Hepatocyte (in vitro differentiated cells): Measurements from ENCODE around the gene RASAL2. TPM values are rescaled to one million over a fixed set of nuclear protein-coding genes. Genes with fewer than 3 reads are reported as not detected.
A peak's percentile ranks its signal among the peaks of the same experiment; 100 is the strongest.

Experiments
- DNase-seq: peaks from one replicate; pipeline ENCODE4 v3.0.0-alpha.2; 2016; ENCODE audit warnings: low spot score
- H2AFZ ChIP-seq: fragments of 200-600 bp; sonication (generic); 2 replicates; pipeline ENCODE4 v1.6.0; 2016; ENCODE audit warnings: antibody characterized with exemption, mild to moderate bottlenecking
- H3K27ac ChIP-seq: fragments of 200-600 bp; sonication (generic); 2 replicates; pipeline ENCODE4 v1.5.1; 2016; ENCODE audit warnings: mild to moderate bottlenecking
- H3K27me3 ChIP-seq: fragments of 200-600 bp; sonication (generic); 2 replicates; pipeline ENCODE4 v1.6.1; 2016
- H3K36me3 ChIP-seq: fragments of 200-600 bp; sonication (generic); replicated peaks from 2 replicates; pipeline ENCODE4 v1.5.1; 2016; ENCODE audit warnings: low read depth; ENCODE audit not compliant: insufficient read depth
- H3K4me1 ChIP-seq: fragments of 200-600 bp; sonication (generic); 2 replicates; pipeline ENCODE4 v1.5.1; 2016; ENCODE audit warnings: mild to moderate bottlenecking, moderate library complexity; ENCODE audit not compliant: insufficient read depth
- H3K4me2 ChIP-seq: fragments of 200-600 bp; sonication (generic); 2 replicates; pipeline ENCODE4 v1.6.0; 2016
- H3K4me3 ChIP-seq: fragments of 200-600 bp; sonication (generic); 2 replicates; pipeline ENCODE4 v1.5.1; 2016; ENCODE audit warnings: mild to moderate bottlenecking
- H3K79me2 ChIP-seq: fragments of 200-600 bp; sonication (generic); 2 replicates; pipeline ENCODE4 v1.6.0; 2017; ENCODE audit warnings: mild to moderate bottlenecking
- H3K9me2 ChIP-seq: fragments of 200-600 bp; sonication (generic); replicated peaks from 2 replicates; pipeline ENCODE4 v1.6.0; 2017; ENCODE audit warnings: mild to moderate bottlenecking; ENCODE audit not compliant: insufficient read depth
- H3K9me3 ChIP-seq: fragments of 200-600 bp; sonication (generic); 2 replicates; pipeline ENCODE4 v1.5.1; 2016; ENCODE audit warnings: low read depth, mild to moderate bottlenecking
- H4K20me1 ChIP-seq: fragments of 200-600 bp; sonication (generic); 2 replicates; pipeline ENCODE4 v1.6.0; 2016; ENCODE audit warnings: mild to moderate bottlenecking; ENCODE audit not compliant: insufficient read depth, poor library complexity, severe bottlenecking
- CTCF ChIP-seq: fragments of 200-600 bp; sonication (generic); IDR thresholded peaks from 2 replicates; pipeline ENCODE4 v1.5.1; 2016; ENCODE audit warnings: antibody characterized with exemption, mild to moderate bottlenecking; ENCODE audit not compliant: poor library complexity
- EZH2 ChIP-seq: fragments of 200-600 bp; sonication (generic); IDR thresholded peaks from 2 replicates; pipeline ENCODE4 v1.6.1; 2016; ENCODE audit warnings: antibody characterized with exemption, mild to moderate bottlenecking, borderline replicate concordance
- EZH2phosphoT487 ChIP-seq: fragments of 200-600 bp; sonication (generic); IDR thresholded peaks from one replicate; pipeline ENCODE4 v1.6.1; 2018; ENCODE audit warnings: antibody characterized with exemption, mild to moderate bottlenecking, low read depth, moderate library complexity; ENCODE audit not compliant: unreplicated experiment, severe bottlenecking
- WGBS: methylation state at CpG from one replicate; pipeline ENCODE4 v1.1.6; 2016; ENCODE audit warnings: low lambda C conversion rate; ENCODE audit errors: missing lambda C conversion rate; 5-methylcytosine and 5-hydroxymethylcytosine counted together
- polyA plus RNA-seq: library from polyadenylated mRNA; unstranded; fragments of >200 nt; fragmentation: Nextera tagmentation; extraction: Ambion mirVana; gene quantifications from 2 replicates; pipeline ENCODE4 v1.2.1, GENCODE V29; 2016
- total RNA-seq: library from RNA; depleted of rRNA; stranded (reverse); fragments of >200 nt; gene quantifications from 2 replicates; pipeline ENCODE4 v1.2.3, GENCODE V29; 2014

Gene RASAL2
- total and polyA plus RNA-seq, 2 experiments from 2014 or later, result 8.7 to 24.0 TPM

DNA sequence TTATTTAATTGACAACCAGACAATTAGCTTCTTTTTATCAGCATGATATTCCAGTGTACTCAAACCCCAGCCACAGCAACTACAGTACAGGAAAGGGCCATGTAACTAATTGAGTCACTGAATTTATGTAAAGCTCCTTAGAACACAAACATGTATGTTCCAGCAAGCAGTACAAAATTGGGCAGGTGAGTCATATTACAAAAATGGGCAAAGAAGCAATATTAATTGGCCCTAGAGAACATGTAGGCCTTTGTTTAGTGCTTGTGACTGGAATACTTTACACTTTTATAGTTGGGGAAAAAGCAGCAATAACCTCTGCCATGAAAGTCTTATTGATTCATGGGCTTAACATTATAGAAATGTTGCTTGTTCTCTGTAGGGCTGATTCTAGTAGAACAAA lies 371.1 kb downstream of the RASAL2 start:
- Histone ChIP-seq H3K9me2 (no peaks in the 10 kb centered on the region), H3K36me3 (no peaks in the 10 kb centered on the region), H3K4me3 (no peak overlapping the region), H3K9me3 (no peaks in the 10 kb centered on the region), H3K27me3 (no peaks in the 10 kb centered on the region), H2AFZ (no peak overlapping the region), H4K20me1 (no peaks in the 10 kb centered on the region), H3K27ac (no peak overlapping the region), H3K4me2 (no peak overlapping the region), H3K4me1 (no peaks in the 10 kb centered on the region), H3K79me2 (no peaks in the 10 kb centered on the region)
- DNase-seq, result no peak
- TF ChIP-seq CTCF (no peak), EZH2phosphoT487 (no peak), EZH2 (no peak)

DNA sequence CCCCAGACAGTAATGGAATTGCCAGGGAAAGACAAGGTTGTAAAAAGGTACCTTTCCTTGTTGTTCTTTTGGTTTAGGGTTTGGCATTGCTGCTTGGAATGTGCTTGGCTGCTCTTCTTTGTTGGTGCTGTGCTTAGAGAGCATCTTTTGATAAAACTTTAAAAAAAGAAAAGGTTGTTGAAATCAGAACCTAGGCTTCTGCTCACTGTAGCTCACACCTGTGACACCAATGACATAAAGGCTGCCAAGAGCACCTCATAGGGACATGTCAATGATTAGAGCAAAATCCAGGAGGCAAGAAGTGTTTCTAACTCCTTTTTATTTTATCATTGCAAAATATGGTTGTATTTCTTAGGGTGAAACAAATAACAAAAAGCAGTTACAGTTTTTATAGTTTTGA lies 373.9 kb downstream of the RASAL2 start:
- Histone ChIP-seq H3K36me3 (no peaks in the 10 kb centered on the region), H3K27me3 (no peaks in the 10 kb centered on the region), H3K4me3 (no peak overlapping the region), H3K9me2 (no peaks in the 10 kb centered on the region), H3K4me1 (peaks cover 11% of the 10 kb centered on the region), H2AFZ (no peak overlapping the region), H3K4me2 (no peak overlapping the region), H4K20me1 (no peaks in the 10 kb centered on the region), H3K79me2 (no peaks in the 10 kb centered on the region), H3K9me3 (no peaks in the 10 kb centered on the region), H3K27ac (no peak overlapping the region)
- DNase-seq, result no peak
- TF ChIP-seq EZH2phosphoT487 (no peak), EZH2 (no peak), CTCF (no peak)

- H3K36me3 ChIP-seq, result no peaks in the 10 kb centered on the region
- peaks cover 11% of the 10 kb centered on the region for H3K4me1 ChIP-seq
- DNase-seq, result peak; percentile 87
- H3K27me3 ChIP-seq, result no peaks in the 10 kb centered on the region
- H2AFZ ChIP-seq, result no peak overlapping the region
- H3K79me2 ChIP-seq, result no peaks in the 10 kb centered on the region
- no peak overlapping the region for H3K4me3 ChIP-seq
- no peaks in the 10 kb centered on the region for H4K20me1 ChIP-seq
- H3K9me3 ChIP-seq, result no peaks in the 10 kb centered on the region
- TF ChIP-seq EZH2phosphoT487 (no peak), CTCF (no peak), EZH2 (no peak)
- H3K4me2 ChIP-seq, result no peak overlapping the region
- WGBS, result 45% methylated on average over 5 of the region's 5 CpGs
- H3K27ac ChIP-seq, result peak overlapping the region; percentile 84
- no peaks in the 10 kb centered on the region for H3K9me2 ChIP-seq
Measured at GRCh38 chr1:178470411-178470960, 376.6 kb downstream of the RASAL2 start.

DNA sequence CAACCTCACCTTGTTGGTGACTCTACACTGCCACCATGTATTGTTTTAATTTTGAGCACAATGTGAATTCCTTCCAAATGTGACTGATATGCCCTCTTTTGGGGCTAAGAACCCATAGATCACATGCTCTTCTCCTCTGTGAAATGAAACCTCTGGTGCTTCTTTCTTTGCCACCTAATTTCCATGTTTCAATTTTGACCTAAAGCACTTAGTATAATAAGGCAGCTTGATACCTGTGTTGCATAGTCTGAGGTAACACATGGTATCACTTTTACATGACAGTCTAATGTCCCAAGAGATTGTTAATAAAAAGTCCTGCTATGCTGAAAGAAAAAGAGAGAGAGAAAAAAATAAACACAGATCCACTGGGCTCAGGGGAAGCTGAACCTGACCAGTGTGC lies 378.6 kb downstream of the RASAL2 start:
- Histone ChIP-seq H3K79me2 (no peaks in the 10 kb centered on the region), H3K9me3 (no peaks in the 10 kb centered on the region), H3K4me3 (no peak overlapping the region), H2AFZ (no peak overlapping the region), H3K27me3 (no peaks in the 10 kb centered on the region), H3K4me1 (peaks cover 11% of the 10 kb centered on the region), H3K36me3 (no peaks in the 10 kb centered on the region), H3K9me2 (no peaks in the 10 kb centered on the region), H3K27ac (no peak overlapping the region), H4K20me1 (no peaks in the 10 kb centered on the region), H3K4me2 (no peak overlapping the region)
- TF ChIP-seq CTCF (no peak), EZH2phosphoT487 (no peak), EZH2 (no peak)
- DNase-seq, result no peak
